Osteoblast (primary cell): ENCODE results near the gene FAM169A. TPM values are rescaled to one million over a fixed set of nuclear protein-coding genes. Genes with fewer than 3 reads are reported as not detected.
"Not testable (repeated sequence)": the region's sequence is repeated elsewhere in the genome, so short reads cannot be mapped to it uniquely, and the experiment has no call there.

ENCODE experiments used
- DNase-seq: peaks from one replicate; pipeline ENCODE4 v3.0.0; 2011; ENCODE audit warnings: low spot score, mixed read lengths; ENCODE audit not compliant: insufficient read length; ENCODE audit errors: missing footprints
- H2AFZ ChIP-seq: 2 replicates; pipeline ENCODE4 v1.6.0; 2011; ENCODE audit warnings: mild to moderate bottlenecking, low read length
- H3K27ac ChIP-seq: 2 replicates; pipeline ENCODE4 v1.5.1; 2011; ENCODE audit warnings: mild to moderate bottlenecking, low read depth, low read length, moderate library complexity
- H3K27me3 ChIP-seq: 2 replicates; pipeline ENCODE4 v1.6.0; 2012; ENCODE audit warnings: mild to moderate bottlenecking, control low read depth, inconsistent platforms, low read length, moderate library complexity; ENCODE audit not compliant: insufficient read depth
- H3K36me3 ChIP-seq: 2 replicates; pipeline ENCODE4 v1.5.1; 2011; ENCODE audit warnings: mild to moderate bottlenecking, low read length, control low read depth, moderate library complexity; ENCODE audit not compliant: insufficient read depth
- H3K4me1 ChIP-seq: 2 replicates; pipeline ENCODE4 v1.5.1; 2011; ENCODE audit warnings: mild to moderate bottlenecking, low read length, control low read depth, moderate library complexity; ENCODE audit not compliant: insufficient read depth
- H3K4me2 ChIP-seq: 2 replicates; pipeline ENCODE4 v1.6.0; 2011; ENCODE audit warnings: mild to moderate bottlenecking, low read length; ENCODE audit not compliant: insufficient read depth
- H3K4me3 ChIP-seq: fragments of 200-600 bp; sonication (generic); 3 replicates; pipeline ENCODE4 v1.5.1; 2012; ENCODE audit warnings: mild to moderate bottlenecking, low read length, inconsistent platforms; ENCODE audit not compliant: insufficient read depth
- H3K79me2 ChIP-seq: 2 replicates; pipeline ENCODE4 v1.6.0; 2012; ENCODE audit warnings: mild to moderate bottlenecking, low read length, control low read depth, inconsistent platforms; ENCODE audit not compliant: insufficient read depth
- H3K9me3 ChIP-seq: 2 replicates; pipeline ENCODE4 v1.5.1; 2011; ENCODE audit warnings: low read depth, low read length, control low read depth
- H4K20me1 ChIP-seq: 2 replicates; pipeline ENCODE4 v1.6.0; 2012; ENCODE audit warnings: mild to moderate bottlenecking, low read length, control low read depth; ENCODE audit not compliant: insufficient read depth
- CTCF ChIP-seq: IDR thresholded peaks from 2 replicates; pipeline ENCODE4 v1.5.1; 2011; ENCODE audit warnings: mild to moderate bottlenecking, low read depth, low read length, moderate library complexity; ENCODE audit errors: extremely low read depth
- total RNA-seq: library from RNA; depleted of rRNA; stranded (reverse); fragments of >200 nt; gene quantifications from 2 replicates; pipeline ENCODE4 v1.2.3, GENCODE V29; 2012

The FAM169A gene, protein sequence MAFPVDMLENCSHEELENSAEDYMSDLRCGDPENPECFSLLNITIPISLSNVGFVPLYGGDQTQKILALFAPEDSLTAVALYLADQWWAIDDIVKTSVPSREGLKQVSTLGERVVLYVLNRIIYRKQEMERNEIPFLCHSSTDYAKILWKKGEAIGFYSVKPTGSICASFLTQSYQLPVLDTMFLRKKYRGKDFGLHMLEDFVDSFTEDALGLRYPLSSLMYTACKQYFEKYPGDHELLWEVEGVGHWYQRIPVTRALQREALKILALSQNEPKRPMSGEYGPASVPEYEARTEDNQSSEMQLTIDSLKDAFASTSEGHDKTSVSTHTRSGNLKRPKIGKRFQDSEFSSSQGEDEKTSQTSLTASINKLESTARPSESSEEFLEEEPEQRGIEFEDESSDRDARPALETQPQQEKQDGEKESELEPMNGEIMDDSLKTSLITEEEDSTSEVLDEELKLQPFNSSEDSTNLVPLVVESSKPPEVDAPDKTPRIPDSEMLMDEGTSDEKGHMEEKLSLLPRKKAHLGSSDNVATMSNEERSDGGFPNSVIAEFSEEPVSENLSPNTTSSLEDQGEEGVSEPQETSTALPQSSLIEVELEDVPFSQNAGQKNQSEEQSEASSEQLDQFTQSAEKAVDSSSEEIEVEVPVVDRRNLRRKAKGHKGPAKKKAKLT
- total RNA-seq = under 0.01 TPM in 2 replicates

DNA sequence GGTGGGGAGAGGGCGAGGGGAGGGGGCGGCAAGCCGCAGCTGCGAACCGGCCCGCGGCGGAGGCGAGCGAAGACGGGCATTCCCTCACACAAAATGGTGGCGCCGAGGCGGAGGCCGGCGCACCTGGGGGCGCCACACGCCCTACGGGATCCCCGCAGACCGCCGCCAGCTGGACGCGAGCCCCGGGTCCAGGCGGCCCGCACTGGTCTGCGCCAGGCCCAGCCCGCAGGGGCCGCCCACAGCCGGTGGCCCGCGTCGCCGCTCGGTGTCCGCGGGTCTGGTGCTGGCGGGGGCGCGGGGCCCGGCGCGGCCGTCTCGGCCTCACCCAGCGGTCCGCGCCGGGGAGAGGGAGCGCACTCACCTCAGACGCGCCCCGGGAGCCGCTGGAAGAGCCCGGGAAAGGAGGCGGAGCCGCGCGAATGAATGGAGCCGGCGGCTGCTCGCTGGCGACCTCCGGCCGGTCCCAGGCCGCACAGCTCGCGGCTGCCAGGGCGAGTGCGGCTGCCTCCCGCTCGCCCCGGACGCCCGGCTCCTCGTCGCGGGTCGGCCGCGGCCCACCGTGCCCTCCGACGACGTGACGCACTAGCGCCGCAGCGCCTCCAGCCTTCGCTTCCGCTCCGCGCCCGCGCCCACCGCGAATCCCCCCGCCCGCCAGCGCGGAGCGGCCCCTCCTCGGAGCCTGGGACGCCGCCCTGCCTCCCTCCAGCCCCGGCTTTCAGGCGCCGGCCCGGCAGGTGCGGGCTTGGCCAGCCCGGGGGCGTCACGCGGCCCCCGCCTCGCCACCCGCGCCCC, at the start of gene FAM169A:
TSS of gene FAM169A (minus strand) at position 584 of the 792 bp plus-strand sequence. CDS start 24,711 bp downstream, outside the sequence.
- H4K20me1 ChIP-seq = no peaks in the 10 kb centered on the region
- peak within 1 kb of the TSS; percentile 80 for H2AFZ ChIP-seq
- peaks cover 3% of the 10 kb centered on the region for H3K4me1 ChIP-seq
- H3K27me3 ChIP-seq = peaks cover 39% of the 10 kb centered on the region
- H3K4me3 ChIP-seq = peak within 1 kb of the TSS; percentile 71
- TF ChIP-seq CTCF = no peak
- no peak within 1 kb of the TSS for H3K27ac ChIP-seq
- H3K9me3 ChIP-seq = no peaks in the 10 kb centered on the region
- H3K4me2 ChIP-seq = peak within 1 kb of the TSS; percentile 71
- H3K36me3 ChIP-seq = no peaks in the 10 kb centered on the region
- peak; percentile 92 for DNase-seq
- no peaks in the 10 kb centered on the region for H3K79me2 ChIP-seq

- DNase-seq = no peak
- Histone ChIP-seq H3K79me2 (no peaks in the 10 kb centered on the region), H2AFZ (no peak overlapping the region), H4K20me1 (no peaks in the 10 kb centered on the region), H3K4me2 (no peak overlapping the region), H3K27ac (no peak overlapping the region), H3K27me3 (peaks cover 7% of the 10 kb centered on the region), H3K36me3 (no peaks in the 10 kb centered on the region), H3K4me1 (no peaks in the 10 kb centered on the region), H3K4me3 (no peak overlapping the region), H3K9me3 (no peaks in the 10 kb centered on the region)
- no peak for TF ChIP-seq CTCF
These were observed 49.3 kb upstream of the FAM169A start for GRCh38 chr5:74915488-74915887.

GRCh38 chr5:74911421-74911820, 45.2 kb upstream of the FAM169A start:
- not testable (repeated sequence) for DNase-seq, H4K20me1 ChIP-seq, H2AFZ ChIP-seq, H3K27me3 ChIP-seq, H3K27ac ChIP-seq, H3K79me2 ChIP-seq, H3K4me3 ChIP-seq, H3K9me3 ChIP-seq, H3K4me1 ChIP-seq, H3K4me2 ChIP-seq, H3K36me3 ChIP-seq

DNA sequence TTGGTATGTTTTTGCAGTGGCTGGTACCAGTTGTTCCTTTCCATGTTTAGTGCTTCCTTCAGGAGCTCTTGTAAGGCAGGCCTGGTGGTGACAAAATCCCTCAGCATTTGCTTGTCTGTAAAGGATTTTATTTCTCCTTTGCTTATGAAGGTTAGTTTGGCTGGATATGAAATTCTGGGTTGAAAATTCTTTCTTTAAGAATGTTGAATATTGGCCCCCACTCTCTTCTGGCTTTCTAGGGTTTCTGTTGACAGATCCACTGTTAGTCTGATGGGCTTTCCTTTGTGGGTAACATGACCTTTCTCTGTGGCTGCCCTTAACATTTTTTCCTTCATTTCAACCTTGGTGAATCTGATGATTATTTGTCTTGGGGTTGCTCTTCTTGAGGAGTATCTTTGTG, 43.7 kb upstream of the FAM169A start:
- not testable (repeated sequence) for H3K4me2 ChIP-seq, H3K27me3 ChIP-seq, H4K20me1 ChIP-seq, H3K79me2 ChIP-seq, H3K4me1 ChIP-seq, H3K4me3 ChIP-seq, H2AFZ ChIP-seq, H3K27ac ChIP-seq, H3K36me3 ChIP-seq, H3K9me3 ChIP-seq, DNase-seq

- H2AFZ ChIP-seq, H3K36me3 ChIP-seq, H3K4me2 ChIP-seq, H3K9me3 ChIP-seq, H3K4me1 ChIP-seq, H3K27ac ChIP-seq, H3K27me3 ChIP-seq, H3K4me3 ChIP-seq, H4K20me1 ChIP-seq, DNase-seq, H3K79me2 ChIP-seq: not testable (repeated sequence)
These were observed 42.0 kb upstream of the FAM169A start for GRCh38 chr5:74908237-74908636.

- not testable (repeated sequence) for H3K4me3 ChIP-seq, H3K27me3 ChIP-seq, H3K4me2 ChIP-seq, H3K27ac ChIP-seq, DNase-seq, H3K4me1 ChIP-seq, H3K9me3 ChIP-seq, H4K20me1 ChIP-seq, H3K79me2 ChIP-seq, H3K36me3 ChIP-seq, H2AFZ ChIP-seq
These were observed 38.5 kb upstream of the FAM169A start for GRCh38 chr5:74904713-74905112.
